GM18909 (cell line): ENCODE results near the gene RC3H2.
"Not testable (repeated sequence)": the region's sequence is repeated elsewhere in the genome, so short reads cannot be mapped to it uniquely, and the experiment has no call there.

Experiments used
- ATAC-seq: cut with Tn5 transposase; IDR thresholded peaks from one replicate; pipeline ENCODE4 v1.9.1; 2021; ENCODE audit warnings: mild to moderate bottlenecking; ENCODE audit not compliant: unreplicated experiment, poor library complexity

The RC3H2 gene

DNA sequence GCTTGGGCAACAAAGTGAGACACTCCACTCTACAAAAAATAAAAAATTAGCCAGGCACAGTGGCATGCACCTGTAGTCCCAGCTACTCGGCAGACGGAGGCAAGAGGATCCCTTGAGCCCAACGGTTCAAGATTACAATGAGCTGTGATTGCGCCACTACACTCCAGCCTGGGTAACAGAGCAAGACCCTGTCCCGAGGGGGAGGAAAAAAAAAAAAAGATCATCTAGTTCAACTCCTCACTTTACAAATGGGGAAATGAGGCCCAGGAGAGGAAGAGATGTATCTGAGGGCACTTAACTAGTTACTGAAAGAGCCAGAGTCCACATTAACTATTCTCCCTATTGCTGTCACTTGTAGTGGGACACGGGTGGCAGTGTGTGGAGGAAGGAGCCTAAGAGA is 90.6 kb downstream of the RC3H2 start:
- no peak for ATAC-seq

DNA sequence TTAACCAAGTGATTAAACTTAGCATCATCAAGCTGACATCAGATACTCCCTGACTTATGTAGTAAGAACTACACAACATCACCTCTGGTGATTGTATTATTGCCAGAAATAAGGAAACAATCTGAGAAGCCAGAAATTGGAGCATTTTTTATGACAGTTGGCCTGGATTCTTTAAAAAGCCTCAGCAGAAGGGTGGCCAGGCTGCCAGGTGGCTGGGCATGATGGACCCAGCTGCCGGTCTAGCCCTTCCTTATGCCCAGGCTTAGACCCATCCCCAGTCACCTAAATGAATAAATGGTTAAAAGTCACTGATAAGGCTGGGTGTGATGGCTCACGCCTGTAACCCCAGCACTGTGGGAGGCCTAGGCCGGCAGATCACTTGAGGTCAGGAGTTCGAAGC is 92.4 kb downstream of the RC3H2 start:
- no peak for ATAC-seq

DNA sequence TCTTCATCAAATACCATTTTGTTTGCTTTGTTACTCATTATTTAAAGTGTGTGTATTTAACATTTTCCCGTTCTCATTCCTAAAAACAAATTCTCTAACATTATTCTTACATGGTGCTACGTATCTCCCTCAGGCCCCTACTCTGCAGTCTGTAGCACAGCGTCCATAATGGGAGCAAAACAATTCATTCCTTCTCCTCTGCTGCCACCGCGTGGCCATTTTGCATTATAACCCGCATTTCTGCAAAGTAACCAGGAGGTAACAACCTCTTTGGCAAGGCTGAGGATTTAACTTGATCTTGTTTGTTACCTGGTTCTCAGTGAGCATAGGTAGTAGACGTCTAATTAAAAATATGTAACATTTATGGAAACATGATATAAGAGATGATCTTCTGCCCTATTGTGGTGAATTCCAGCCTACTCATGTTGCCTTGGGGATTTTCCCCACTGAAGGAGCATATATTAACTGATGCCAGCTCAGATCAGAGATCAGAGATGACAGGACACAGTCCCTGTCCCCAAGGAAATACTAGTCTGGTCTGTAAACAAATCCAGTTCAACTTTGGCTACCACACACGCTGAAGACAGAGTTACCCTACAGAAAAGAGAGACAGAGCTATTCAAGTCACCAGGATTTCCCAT is 94.7 kb downstream of the RC3H2 start:
- ATAC-seq: peak; percentile 90

DNA sequence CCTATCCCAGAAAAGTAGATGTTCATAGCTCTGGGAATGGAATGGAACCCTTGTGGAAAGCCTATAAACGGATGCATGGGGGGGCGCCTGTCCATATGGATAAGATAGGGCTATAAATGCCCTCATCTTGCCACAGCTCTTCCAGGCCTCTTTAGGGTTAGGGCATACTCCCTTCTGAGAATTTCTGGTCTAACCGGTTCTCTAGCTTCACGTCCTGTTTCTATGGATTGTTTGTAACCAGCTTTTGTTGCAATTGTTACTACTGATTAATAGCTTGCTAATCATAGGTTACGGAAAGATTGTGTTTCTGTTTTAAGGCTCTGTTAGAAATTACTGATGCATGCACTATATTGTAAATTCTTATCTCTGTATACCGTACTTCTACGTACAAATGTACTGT is 95.9 kb downstream of the RC3H2 start:
- not testable (repeated sequence) for ATAC-seq

DNA sequence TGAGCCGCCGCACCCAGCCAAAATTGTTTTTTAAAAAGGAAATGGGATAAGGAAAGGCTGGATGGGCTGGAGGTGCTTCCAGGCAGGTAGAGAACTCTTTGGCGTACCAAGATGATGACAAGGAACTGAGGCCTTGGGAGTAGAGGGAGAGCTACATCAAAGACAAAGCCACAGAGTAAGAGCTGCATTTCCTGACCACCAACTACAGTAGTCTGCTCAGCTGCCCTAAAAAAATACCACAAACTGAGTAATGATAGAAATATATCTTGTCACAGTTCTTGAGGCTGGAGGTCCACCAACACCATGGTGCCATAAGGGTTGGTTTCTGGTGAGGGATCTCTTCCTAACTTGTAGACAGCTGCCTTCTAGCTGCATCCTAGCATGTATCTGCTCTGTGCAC is 97.0 kb downstream of the RC3H2 start:
- no peak for ATAC-seq

DNA sequence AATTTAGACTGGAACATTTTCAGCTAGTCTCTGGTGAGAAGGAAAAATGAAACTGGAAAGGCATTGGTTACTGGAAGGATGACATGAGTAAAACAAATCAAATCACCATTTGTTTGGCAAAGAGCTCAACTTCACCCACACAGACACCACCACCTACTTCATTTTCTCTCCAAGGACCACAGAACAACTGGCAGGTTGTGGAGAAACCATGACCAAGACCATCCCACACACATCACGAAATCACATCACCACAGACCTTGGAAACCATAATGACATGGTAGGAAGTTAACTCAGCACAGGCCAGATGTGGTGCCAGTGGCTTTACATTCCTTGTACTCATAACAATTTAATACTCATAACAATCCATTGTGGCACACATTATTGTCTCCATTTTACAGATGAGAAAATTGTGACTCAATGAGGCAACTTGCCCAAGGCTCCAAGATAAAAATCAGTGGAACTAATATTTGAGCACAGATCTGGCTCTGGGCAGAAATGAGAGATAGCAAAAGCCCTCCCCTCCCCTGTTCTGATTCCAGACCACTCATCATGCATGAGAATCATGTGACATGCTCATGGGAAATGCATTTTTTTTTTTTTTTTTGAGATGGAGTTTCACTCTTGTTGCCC is 97.8 kb downstream of the RC3H2 start:
- no peak for ATAC-seq

DNA sequence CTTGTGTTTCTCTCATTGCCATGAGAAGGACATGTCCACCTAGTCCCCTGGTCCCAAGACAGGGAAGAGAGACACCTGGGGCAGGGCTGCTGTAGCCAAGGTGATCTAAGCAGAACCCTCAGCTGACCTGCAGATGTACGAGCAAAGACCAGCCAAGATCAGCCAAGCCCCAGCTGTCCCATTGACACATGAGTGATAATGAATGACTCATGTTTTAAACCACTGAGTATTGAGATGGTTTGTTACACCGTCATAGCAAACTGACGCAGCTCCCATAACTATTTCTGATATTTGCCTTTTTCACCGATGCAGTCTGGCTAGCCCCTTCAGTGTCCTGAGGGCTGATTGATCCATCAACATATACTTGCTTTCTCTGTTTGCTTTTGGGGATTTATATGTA is 98.5 kb downstream of the RC3H2 start:
- no peak for ATAC-seq

DNA sequence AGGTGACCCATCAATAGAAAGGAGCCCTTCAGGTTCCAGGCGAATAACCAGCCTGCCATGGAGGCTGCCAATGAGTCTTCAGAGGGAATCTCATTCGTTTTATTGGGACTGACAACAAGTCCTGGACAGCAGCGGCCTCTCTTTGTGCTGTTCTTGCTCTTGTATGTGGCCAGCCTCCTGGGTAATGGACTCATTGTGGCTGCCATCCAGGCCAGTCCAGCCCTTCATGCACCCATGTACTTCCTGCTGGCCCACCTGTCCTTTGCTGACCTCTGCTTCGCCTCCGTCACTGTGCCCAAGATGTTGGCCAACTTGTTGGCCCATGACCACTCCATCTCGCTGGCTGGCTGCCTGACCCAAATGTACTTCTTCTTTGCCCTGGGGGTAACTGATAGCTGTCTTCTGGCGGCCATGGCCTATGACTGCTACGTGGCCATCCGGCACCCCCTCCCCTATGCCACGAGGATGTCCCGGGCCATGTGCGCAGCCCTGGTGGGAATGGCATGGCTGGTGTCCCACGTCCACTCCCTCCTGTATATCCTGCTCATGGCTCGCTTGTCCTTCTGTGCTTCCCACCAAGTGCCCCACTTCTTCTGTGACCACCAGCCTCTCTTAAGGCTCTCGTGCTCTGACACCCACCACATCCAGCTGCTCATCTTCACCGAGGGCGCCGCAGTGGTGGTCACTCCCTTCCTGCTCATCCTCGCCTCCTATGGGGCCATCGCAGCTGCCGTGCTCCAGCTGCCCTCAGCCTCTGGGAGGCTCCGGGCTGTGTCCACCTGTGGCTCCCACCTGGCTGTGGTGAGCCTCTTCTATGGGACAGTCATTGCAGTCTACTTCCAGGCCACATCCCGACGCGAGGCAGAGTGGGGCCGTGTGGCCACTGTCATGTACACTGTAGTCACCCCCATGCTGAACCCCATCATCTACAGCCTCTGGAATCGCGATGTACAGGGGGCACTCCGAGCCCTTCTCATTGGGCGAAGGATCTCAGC is 104.8 kb downstream of the RC3H2 start, which contains the start of gene OR1K1:
Gene OR1K1 (plus strand): TSS at position 58 of the 995 bp plus-strand sequence. CDS start 0 bp downstream, at position 58.
- no peak for ATAC-seq

DNA sequence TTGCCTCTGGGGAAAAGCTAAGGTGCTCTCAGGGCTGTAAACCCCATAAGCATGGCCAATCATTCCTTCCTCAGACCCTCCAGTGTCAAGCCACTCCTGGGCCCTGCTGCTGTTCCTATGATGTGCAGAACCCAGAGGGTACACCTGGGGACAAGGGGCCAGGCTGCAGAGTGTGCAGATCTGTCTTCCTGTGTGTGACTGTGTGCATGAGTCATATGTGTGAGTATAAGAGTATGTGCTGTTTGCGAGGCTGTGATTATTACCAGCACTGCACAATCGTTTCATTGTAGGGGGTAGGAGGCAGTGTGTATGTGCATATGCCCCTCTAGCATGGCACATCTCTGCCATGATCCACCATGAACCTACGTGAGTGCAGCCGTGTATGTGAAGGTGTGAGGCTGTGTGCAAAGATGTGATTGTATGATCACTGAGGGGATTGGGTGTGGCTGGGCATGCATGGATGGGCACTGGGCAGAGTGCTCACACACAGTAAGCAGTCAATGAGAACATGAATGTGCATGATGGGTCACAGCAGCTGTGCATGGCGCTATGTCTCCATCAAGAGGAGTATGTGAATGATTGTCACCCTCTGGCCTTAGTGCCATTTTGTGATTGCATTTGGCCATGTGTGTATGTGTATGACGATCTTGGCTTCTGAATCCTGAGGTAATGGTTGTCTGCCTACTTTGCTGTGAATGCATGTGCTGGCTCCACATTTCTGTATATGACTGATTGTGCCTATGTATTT is 107.7 kb downstream of the RC3H2 start:
- no peak for ATAC-seq
